Pulmonary artery endothelial cell (primary cell): Measurements from ENCODE around the gene SETBP1. TPM values are rescaled to one million over a fixed set of nuclear protein-coding genes. Genes with fewer than 3 reads are reported as not detected.

Source experiments
- DNase-seq: peaks from one replicate; pipeline ENCODE4 v3.0.0-alpha.2; 2011; ENCODE audit warnings: low read depth, low spot score
- total RNA-seq: library from RNA; depleted of rRNA; stranded (reverse); fragments of >200 nt; gene quantifications from 2 replicates; pipeline ENCODE4 v1.2.3, GENCODE V29; 2014

The SETBP1 gene
- total RNA-seq, 1 donor from 2014 or later = 4.0 TPM

DNA sequence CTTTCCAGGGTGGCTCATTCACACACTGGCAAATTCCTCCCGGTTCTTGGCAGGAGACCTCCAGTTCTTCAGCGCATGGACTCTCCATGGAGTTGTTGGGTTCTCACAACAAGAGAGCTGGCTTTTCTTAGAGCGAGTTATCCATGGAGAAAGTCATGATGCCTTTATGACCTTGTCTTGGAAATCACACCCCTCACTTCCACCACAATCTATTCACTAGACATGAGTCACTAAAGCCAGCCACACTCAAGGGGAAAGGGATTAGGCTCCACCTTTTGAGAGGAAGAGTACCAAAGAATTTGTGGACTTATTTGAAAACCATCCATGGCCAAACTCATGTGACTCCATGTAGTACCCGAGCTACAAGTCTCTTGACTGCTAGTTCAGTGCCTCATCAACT, 160.5 kb downstream of the SETBP1 start:
- DNase-seq = no peak

DNA sequence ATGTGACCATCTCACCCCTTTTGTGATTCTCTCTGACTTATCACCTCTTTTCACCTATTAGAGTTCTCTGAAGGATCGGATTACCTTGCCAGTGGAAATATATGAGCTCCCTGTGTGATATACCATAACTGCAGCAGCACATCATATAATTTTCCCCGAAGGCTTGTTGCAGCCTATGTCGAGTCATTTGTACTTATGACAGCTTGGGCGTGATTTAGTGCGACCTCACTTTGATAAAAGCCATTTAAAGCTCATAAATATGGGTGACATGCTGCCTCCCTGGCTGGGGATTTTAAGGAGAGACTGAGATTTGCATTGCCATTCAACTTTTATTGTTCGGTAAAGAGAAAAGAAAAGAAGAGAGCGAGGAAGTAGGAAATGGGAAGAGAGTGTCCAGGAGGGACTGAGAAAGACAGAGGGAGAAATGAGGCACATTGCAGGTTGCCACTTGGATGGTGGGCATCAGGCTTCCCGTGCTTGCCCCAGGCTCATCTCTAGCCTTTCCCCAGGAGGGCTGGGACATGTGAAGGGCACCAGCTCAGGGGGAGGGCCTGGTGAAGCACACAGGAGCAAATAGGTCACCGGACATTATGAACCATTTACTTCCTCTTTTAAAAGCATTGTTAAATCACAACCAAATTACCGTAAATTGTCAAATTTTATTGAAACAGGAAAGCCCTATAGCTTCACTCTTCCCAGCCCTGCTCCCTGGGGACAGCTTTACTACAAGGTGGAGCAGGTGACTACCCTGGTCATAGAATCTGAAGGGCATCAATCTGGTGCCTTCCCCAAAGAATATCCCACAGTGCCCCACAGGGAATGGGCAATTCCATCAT, 161.3 kb downstream of the SETBP1 start:
- no peak for DNase-seq

DNA sequence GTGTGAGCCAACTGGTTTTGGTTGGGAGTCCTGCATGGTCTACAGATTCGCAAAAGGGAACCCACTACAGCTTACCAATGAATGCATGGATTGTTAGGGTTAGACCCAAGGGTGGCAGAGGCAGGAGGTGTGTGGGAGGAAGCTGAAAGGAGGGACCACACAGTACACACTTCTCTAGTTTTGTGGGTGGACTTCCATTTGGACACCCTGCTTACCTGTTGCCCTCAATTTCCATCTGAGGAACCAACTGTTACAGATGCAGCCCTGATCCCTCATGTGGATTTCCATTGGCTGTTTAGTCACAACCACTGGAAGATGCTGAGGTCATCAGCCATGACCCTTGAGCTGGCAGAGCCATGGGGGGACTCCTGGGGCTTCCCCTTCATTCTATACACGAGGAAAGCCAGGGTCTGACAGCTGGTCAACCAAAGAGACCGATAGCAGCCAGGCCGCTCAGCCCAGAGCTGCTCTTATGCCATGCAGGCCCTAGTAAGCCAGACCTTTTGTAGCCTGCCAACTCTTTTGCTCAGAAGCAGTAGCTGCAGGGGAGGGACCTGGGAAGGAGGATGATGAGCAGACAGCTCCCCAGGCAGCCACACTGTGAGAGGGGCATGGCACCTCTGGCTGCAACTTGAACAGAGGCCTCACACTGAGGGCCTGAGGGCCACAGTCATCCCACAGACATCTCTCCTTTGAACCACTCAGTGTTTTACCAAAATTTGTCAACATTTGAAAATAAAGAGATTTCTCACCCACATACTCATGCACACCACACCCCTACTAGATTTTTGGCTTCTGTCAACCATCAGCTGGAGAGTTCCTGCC, 162.1 kb downstream of the SETBP1 start:
- no peak for DNase-seq

DNA sequence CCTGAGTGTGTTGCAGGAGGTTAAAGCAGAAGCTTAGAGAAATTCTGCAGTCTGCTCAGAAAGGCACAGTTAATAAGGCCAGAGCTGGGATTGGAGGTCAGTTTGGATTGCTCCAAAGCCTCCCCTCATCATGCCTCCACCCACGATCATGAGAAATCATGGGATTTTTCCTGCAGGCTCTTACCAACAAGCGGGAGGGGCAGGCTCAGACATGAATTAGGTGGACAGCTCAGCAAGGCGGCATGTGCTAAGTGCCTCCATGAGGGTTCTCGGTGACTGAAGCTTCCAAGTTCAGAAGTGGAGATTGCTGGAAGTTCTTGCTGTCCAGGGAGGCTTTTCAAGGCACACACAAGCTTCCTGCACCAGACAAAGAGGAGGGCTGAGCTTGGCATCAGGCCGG, 163.8 kb downstream of the SETBP1 start:
- DNase-seq = no peak

DNA sequence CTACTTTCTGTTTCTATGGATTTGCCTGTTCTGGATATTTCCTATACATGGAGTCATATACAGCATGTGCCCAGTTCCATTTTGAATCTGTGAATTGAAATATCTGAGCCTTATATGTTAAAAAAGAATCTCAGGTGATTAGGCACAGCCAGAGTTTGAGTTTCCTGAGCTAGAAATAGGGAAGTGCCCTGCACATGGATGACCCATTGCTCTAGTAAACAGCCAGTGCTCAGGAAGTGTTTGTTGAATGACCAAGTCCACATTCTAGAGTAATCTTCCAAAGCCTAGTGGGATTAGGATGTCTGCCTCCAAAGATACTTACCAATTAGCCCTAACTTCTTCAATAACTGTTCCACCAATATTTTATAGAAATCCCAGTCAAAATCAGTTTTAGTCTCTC, 165.8 kb downstream of the SETBP1 start:
- no peak for DNase-seq

DNA sequence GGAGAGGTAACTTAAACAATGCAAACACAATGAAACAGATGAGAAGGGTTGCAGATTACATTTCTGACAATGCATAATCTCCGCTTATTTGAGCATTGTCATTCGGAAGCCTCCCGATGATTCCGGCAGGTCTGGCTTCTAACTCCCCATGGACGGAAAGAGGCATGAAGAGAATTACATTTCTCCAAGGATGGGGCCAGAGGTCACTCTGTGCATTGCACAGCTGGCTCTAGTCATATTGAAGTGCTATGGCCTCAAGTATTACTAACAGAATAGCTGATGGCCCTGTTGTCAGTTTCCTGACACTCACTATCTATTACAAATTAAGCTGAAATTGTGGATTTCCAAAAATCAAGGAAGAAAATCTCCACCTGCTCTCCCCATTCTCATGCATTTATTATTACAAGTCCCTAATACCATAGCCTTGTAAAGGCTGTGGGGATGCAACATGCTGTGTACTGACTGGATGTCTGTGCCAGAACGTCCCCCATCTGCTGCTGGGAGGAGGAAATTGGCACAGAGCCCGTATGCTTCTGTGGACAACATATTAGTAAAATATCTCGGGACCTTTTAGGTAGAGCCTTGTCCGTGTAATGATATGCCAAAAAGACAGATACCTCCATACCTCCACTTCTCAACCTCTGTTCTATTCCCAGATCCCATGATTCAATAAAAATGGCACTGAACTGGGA, 168.1 kb downstream of the SETBP1 start:
- no peak for DNase-seq

DNA sequence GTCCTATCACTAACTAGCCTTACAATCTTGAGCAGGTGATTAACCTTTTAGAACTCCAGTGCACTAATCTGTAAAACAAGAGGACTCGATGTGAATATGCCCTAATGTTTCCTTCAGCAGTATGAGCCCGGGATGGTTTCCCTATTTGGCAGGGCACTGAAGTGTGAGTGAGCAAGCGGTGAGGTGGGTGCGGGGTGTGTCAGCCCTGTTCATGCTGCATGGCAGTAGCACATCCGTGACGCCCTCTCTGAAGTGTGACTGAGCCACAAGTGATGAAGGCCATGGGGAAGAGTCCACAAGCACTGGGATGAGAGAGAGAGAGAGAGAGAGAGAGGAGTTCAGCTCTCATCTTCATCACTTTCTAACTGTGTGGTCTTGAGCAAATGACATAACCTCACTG, 168.7 kb downstream of the SETBP1 start:
- no peak for DNase-seq

DNA sequence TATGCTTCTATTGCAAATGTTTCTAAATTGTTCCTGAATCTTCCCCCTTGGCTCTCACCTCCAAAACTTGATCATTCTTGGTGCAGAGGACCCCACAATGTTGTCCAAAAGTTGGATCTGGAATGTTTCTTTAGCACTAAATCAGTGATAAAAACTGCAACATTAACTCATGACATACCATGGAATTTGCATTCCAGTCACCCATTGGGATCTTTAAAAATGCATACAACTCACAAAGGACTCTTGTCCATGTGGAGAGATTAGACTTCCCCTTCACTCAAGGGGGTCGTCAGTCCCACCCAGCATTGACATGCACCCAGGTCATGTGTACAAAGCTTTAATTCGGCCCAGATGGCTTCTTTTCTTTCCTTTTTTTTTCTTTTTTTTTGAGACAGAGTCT, 169.3 kb downstream of the SETBP1 start:
- DNase-seq = no peak

DNA sequence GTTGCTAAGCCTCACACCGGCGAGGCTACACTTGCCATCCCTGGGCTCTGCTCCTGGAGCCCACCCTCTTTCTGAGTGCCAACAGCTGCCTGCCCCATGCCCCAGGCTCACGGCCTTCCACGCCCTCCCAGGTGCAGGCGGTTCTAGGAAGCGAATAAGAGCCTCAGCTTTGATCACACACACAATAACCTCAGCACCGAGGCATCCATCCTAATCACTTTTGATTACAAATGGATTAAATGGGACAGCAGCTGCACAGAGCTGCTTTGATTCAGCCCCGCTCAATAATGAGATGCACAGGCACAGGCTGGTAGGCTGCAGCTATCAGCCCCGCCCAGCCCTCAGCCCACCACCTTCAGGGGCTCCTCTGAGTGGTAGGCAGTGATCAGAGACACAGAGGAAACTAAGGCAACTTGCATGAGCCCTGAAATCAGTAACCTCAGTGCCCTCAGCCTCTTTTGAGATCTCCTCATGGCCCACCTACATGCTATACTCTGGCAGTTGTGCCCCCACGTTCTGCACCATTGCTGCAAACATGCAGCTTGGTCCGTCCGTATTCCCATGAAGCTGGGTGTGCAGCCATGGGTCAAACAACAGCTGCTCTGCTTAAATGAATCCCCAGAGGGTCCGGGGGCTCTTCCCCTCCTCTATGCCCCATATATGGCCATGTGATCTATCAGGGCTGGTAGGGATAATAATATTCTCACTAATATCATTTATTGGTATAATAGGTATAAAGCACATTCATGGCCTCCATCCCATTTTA, 171.4 kb downstream of the SETBP1 start:
- DNase-seq = no peak

DNA sequence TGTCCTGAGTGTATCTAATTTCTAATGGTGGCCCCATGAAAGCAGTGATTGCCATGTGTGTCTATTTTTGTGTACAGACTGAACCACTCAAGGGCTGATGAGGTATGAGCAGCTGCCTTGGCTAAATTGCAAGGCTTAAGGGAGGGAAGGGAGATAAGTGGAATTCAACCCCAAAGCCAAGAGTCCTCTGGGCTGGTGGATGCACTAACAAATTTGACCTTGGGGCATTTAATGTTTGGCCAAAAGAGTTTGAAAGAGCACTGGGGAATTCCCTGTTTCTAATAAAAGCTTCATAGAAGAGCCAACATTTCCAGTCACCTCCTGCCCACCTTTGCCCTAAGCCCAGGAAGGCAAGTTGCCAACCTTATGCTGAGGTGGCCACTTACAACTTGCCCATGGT, 172.1 kb downstream of the SETBP1 start:
- DNase-seq = no peak

DNA sequence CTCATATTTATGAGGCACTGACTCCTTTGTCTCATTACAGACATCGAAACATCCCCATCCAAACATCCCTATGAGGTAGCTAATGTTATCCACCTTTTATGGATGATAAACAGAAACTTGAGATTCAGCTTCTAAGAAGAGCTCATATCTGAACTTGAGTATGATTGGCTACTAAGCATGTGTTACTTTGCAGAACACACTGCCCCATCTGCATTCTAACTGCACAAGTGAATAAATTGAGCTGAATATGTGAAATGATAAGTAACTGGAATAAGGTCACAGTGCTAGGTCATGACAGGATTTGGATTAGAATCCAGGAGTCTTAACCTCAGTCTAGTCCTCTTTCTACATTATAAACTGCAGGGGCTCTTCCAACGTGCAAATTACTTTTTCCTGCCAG, 172.7 kb downstream of the SETBP1 start:
- DNase-seq = no peak

DNA sequence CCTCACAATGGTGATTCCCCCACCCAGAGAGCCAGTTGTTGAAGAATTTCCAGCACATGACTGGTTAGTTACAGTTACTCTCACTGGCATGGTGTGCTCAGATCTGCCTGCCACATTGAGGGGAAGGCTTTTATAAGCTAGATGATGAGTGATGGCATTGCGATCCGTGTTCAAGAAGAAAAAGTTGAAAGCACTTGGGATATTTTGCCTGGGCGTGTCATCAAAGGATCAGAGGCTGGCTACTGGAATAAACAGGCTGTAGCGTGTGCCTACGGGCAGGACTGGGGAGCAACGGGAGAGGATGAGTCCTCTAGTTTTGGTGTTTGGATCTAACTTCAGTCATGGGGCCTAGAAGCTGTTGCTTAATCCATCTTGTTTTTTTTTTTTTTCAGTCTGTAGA, 175.0 kb downstream of the SETBP1 start:
- no peak for DNase-seq

DNA sequence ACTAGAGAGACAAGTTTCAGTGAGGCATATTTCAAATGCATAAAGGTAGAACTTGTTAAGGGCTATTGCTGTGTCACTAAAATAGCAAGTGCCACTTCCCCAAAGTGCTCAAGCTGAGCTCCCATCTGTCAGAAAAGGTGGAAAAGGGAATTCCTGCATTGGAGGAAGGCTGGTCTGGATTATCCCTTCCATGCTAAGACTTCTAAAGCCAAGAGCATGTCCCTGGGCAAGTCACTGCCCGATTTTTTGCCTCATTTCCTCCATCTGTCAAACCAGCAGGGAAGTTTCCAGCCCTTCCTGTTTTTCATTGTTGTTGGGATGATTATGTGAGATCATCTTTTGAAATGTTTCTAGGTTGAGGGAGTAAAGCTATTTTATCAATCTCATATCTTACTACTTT, 175.5 kb downstream of the SETBP1 start:
- DNase-seq = no peak

DNA sequence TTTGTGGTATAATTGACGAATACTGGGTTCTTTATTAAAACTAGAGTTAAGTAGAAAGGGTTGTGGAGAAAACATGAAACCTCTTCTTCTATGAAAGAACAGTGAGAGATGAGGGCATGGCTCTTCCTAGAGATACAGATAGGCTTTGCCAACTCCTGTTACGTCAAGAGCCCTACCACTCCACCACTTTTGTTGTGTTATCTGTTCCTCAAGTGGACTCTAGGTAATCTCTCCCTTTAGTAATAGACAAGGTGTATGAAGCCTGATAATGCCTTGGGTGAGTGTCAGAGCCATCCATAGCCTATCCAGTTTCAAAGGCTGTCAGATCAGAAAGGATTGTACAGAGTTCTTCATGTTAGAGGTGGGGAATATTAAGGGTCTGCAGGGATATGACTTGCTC, 176.4 kb downstream of the SETBP1 start:
- DNase-seq = no peak

DNA sequence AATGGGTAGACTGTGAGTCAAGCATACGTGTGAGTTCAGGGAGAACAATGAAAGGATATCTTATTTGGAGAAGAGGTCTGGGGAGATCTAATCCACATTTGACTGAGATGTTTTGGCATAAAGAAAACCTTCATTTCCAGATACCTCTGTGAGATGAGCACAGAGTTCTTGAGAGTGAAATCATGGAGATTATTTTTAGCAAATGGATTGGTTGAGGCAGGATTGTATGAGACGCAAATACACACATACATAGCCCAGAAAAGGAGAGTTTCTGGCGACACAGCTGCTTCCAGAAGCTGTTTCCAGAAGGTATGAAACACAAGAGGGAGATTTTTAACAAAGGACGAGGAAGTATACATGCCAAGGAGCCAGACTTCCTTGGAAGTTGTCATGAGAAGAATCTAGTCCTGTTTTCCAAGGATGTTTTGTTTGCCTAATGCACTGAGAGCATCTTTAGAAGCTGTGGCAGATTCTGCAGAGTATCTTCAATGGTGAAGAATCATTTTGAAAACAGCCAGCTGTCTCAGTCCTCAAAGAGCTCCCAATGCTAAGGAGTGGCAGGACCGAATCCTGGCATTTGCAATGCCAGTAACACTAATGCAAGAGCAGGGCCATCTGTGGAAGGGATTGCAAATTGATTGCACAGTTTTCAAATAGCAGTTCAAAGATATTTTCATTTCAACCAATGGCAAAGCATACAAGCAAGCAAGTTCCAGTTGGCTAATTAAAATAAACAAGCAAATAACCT, 177.2 kb downstream of the SETBP1 start:
- DNase-seq = no peak

DNA sequence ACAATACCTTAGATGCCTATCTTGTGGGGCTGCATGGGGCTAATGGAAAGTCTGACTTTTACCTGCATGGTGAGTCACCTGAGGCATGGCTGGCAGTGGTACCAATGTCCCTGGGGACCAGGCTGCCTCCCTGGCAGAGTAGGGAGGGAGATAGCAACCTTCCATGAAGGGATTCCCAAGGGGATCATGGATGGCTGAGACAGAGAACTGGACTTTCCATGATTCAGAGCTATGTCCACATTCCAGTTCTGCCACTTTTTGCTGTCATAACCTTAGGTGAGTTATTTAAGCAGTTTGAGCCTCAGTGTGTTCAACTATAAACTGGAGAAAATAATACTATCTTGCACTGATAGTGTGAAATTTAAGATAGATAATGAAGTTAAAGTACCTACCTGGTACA, 178.6 kb downstream of the SETBP1 start:
- no peak for DNase-seq

DNA sequence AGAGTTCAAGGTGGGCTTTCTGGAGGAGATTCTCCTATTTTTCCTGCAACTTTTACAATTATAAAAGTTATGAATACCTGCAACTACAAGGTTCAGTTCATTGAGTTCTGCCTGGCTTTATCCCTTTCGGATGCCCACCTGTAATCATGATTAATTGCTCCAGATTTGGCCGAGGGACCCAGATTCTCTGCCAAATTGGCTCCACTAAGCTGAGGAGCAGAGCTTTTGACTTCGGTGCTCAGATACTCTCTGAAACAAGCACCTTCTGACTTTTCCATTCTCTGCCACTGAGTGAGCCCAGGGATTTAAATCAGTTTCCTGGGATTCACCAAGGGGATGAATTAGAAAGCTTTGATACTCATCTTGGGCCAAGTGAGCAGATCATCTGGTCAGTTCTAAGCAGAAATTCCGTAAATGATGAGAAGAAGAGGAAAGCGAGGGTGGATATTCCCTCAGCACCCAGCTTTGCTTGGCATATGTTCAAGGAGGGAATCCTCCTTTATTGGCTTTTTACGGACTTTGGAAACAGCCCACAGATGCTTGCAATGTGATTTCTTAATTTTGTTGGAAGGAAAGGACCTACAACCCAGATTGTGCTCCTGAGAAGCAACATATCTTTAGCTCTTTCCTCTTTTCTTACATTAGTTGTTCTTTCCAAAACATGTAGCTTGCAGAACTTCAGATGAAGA, 179.2 kb downstream of the SETBP1 start:
- DNase-seq = no peak

DNA sequence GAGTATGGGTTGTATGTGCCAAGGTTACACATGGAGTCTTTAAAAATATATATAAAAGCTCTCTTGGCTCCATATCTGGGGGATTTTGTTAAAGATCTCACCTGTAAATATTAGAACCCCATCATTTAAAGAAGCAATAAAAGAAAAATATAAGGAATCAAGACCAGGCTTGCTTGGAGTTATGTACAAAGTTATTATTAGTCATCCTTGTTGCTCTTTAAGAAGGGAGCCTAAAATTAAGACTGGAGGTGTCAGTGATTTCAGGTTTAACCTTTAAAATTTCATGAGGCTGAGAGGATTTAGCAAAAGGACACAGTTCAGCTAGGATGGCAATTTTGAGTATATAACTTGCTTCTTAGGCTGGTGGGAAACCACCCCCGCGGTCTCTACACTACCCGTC, 181.4 kb downstream of the SETBP1 start:
- no peak for DNase-seq

DNA sequence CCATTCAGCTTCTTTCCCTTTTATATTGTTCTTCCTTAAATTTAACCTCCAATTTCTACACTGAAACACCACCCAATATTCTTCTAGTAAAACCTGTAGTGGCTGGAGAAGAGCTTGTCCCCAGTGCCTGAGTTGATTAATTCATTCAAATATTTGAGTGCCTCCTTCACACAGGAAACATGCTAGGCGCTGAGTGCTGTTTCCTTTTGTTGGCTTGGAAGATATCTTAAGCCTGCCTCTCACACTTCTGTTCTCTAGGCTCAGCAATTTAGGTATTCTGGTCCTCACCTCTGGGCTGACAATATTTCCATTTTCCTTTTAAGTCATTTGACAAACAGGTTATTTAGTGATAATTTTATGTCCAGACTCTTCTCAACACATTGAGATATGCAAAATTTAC, 185.4 kb downstream of the SETBP1 start:
- no peak for DNase-seq

DNA sequence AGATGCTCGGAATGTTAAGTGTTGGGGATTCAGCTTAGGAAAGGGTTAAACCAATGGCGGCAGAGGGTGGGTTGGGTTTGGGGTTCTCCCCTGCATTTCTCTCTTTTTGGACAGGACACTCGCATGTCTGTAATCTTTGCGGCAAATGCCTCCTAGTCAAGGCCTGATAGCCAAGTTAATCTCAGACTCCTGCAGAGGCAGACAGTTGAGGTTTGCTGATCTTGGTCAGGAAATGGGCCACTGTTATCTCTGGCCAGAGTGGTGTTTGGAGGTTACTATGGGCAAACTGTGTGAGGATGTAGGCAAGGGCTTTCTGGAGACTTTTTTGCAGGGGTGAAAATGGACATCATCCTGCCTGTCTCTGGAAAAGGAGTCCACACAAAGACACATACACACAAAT, 188.8 kb downstream of the SETBP1 start:
- no peak for DNase-seq
